ENCODE measurements around the gene RTL9. TPM values are rescaled to one million over a fixed set of nuclear protein-coding genes. Genes with fewer than 3 reads are reported as not detected.

Gene RTL9
- total and polyA plus RNA-seq, 2 donors, result 0.05 to 0.09 TPM

DNA sequence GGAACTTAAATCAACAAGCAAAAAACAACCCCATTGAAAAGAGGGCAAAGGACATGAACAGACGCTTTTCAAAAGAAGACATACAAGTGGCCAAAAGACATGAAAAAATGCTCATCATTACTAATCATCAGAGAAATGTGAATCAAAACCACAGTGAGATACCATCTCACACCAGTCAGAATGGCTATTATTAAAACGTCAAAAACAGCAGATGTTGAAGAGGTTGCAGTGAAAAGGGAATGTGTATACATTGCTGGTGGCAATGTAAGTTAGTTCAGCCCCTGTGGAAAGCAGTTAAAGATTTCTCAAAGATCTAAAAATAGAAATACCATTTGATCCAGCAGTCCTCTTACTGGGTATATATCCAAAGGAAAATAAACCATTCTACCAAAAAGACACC, 22.6 kb downstream of the RTL9 start:
- Histone ChIP-seq H3K27me3 (ENCODE audit: control insufficient read depth in 2 of 2, insufficient read depth in 1 of 2, low read length in 1 of 2) (no peaks in the 10 kb centered on the region), H3K27ac (ENCODE audit: low read depth in 1 of 2, low read length in 1 of 2) (no peak overlapping the region), H3K9me3 (ENCODE audit: control insufficient read depth in 2 of 2, insufficient read depth in 1 of 2, low read length in 1 of 2) (no peaks in the 10 kb centered on the region), H3K36me3 (ENCODE audit: control insufficient read depth in 2 of 2, insufficient read depth in 2 of 2, low read length in 1 of 2) (no peaks in the 10 kb centered on the region), H3K4me1 (ENCODE audit: control insufficient read depth in 2 of 2, insufficient read depth in 2 of 2, low read length in 2 of 2) (no peaks in the 10 kb centered on the region), H3K4me3 (ENCODE audit: low read length in 2 of 2) (no peak overlapping the region)
- no peak for DNase-seq (ENCODE audit: low read depth in 6 of 9, low spot score in 9 of 9)
- WGBS, result 90% methylated on average over 2 of the region's 2 CpGs

DNA sequence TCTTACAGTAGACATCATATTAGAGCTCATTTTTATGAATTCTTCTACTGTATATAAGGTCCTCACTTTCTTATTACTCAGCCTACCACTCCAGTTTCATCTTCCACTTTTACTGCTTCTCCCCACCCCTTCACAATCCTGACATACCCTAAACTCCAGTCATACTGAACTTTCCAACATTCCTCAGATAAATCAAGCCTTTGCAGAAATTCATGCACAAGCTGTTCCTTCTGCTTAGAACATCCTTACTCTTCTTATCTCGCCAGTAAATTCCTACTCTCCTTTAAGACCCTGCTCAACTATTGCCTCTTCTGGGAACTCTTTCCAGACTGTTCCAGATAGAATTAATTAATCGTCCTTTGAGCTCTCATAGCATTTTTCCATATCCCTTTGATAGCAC, 24.8 kb downstream of the RTL9 start:
- no peak overlapping the region for H3K4me3 ChIP-seq (ENCODE audit: low read length in 2 of 2)
- H3K36me3 ChIP-seq (ENCODE audit: control insufficient read depth in 2 of 2, insufficient read depth in 2 of 2, low read length in 1 of 2), result no peaks in the 10 kb centered on the region
- 98% methylated on average over 2 of the region's 2 CpGs for WGBS
- H3K9me3 ChIP-seq (ENCODE audit: control insufficient read depth in 2 of 2, insufficient read depth in 1 of 2, low read length in 1 of 2), result no peaks in the 10 kb centered on the region
- no peak overlapping the region for H3K27ac ChIP-seq (ENCODE audit: low read depth in 1 of 2, low read length in 1 of 2)
- DNase-seq (ENCODE audit: low read depth in 6 of 9, low spot score in 9 of 9), result no peak
- H3K4me1 ChIP-seq (ENCODE audit: control insufficient read depth in 2 of 2, insufficient read depth in 2 of 2, low read length in 2 of 2), result no peaks in the 10 kb centered on the region
- H3K27me3 ChIP-seq (ENCODE audit: control insufficient read depth in 2 of 2, insufficient read depth in 1 of 2, low read length in 1 of 2), result no peaks in the 10 kb centered on the region

DNA sequence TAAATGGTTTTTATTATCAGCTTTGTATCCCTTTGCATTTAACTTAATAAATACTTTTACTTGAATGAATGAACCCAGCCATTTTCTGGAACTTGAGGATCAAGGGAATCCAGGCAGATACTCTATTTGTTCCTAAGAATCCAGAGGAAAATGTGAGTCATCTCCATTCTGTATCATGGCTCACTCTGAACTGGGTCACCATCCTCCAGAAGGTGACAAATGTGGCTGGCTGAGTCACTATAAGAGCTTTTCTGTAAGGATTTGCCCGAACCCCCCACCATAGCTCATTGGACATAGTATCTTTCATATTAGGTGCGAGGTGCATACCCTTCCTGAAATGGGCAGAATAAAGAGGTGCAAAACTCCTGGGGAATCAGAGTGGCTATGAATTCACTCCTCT, 25.8 kb downstream of the RTL9 start:
- H3K36me3 ChIP-seq (ENCODE audit: control insufficient read depth in 2 of 2, insufficient read depth in 2 of 2, low read length in 1 of 2), result no peaks in the 10 kb centered on the region
- no peak overlapping the region for H3K27ac ChIP-seq (ENCODE audit: low read depth in 1 of 2, low read length in 1 of 2)
- H3K4me1 ChIP-seq (ENCODE audit: control insufficient read depth in 2 of 2, insufficient read depth in 2 of 2, low read length in 2 of 2), result no peaks in the 10 kb centered on the region
- H3K4me3 ChIP-seq (ENCODE audit: low read length in 2 of 2), result no peak overlapping the region
- 97% methylated on average over 2 of the region's 2 CpGs for WGBS
- DNase-seq (ENCODE audit: low read depth in 6 of 9, low spot score in 9 of 9), result no peak
- no peaks in the 10 kb centered on the region for H3K9me3 ChIP-seq (ENCODE audit: control insufficient read depth in 2 of 2, insufficient read depth in 1 of 2, low read length in 1 of 2)
- H3K27me3 ChIP-seq (ENCODE audit: control insufficient read depth in 2 of 2, insufficient read depth in 1 of 2, low read length in 1 of 2), result no peaks in the 10 kb centered on the region

DNA sequence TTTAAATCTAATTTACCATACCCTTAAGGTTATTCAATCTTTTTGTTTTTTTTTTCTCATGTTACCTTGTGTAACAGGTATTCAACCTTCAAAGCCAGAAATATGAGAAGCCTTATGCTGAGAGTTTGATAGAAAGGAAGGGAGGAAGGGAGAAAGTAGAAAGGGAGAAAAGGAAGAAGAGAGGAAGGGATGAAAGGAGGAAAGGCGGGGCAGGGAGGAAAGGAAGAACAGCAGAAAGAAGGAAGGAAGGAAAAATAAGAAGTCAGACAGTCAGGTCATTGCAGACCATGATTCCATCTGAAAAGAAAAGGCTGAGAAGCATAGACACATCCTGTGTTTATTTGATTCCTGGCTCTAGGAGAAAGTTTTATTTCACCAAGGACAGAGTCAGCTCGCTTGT, 30.9 kb downstream of the RTL9 start:
- no peaks in the 10 kb centered on the region for H3K9me3 ChIP-seq (ENCODE audit: control insufficient read depth in 2 of 2, insufficient read depth in 1 of 2, low read length in 1 of 2)
- no peaks in the 10 kb centered on the region for H3K27me3 ChIP-seq (ENCODE audit: control insufficient read depth in 2 of 2, insufficient read depth in 1 of 2, low read length in 1 of 2)
- H3K27ac ChIP-seq (ENCODE audit: low read depth in 1 of 2, low read length in 1 of 2), result no peak overlapping the region
- H3K36me3 ChIP-seq (ENCODE audit: control insufficient read depth in 2 of 2, insufficient read depth in 2 of 2, low read length in 1 of 2), result no peaks in the 10 kb centered on the region
- H3K4me3 ChIP-seq (ENCODE audit: low read length in 2 of 2), result no peak overlapping the region
- DNase-seq (ENCODE audit: low read depth in 6 of 9, low spot score in 9 of 9), result no peak
- 99% methylated on average over 2 of the region's 2 CpGs for WGBS
- no peaks in the 10 kb centered on the region for H3K4me1 ChIP-seq (ENCODE audit: control insufficient read depth in 2 of 2, insufficient read depth in 2 of 2, low read length in 2 of 2)

DNA sequence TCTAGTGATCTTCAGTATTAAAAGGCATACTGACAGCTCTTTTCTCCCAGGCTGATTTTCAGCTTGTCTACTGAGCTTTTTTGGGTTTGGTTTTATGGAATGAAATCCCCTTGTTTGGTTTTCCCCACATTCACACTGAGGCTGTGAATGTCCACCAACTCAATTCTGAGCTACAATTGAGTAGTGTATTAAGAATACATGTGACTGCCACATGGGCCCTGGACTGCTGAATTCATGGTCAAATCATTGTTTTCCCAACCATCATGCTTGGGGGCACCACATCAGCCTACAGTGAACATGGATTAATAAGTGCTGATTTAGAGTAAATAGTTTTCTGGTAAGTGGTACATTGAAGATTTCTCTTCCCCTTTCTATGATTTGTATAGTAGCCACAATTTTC, 32.4 kb downstream of the RTL9 start:
- Histone ChIP-seq H3K4me3 (ENCODE audit: low read length in 2 of 2) (no peak overlapping the region), H3K4me1 (ENCODE audit: control insufficient read depth in 2 of 2, insufficient read depth in 2 of 2, low read length in 2 of 2) (no peaks in the 10 kb centered on the region), H3K9me3 (ENCODE audit: control insufficient read depth in 2 of 2, insufficient read depth in 1 of 2, low read length in 1 of 2) (no peaks in the 10 kb centered on the region), H3K36me3 (ENCODE audit: control insufficient read depth in 2 of 2, insufficient read depth in 2 of 2, low read length in 1 of 2) (no peaks in the 10 kb centered on the region), H3K27ac (ENCODE audit: low read depth in 1 of 2, low read length in 1 of 2) (no peak overlapping the region), H3K27me3 (ENCODE audit: control insufficient read depth in 2 of 2, insufficient read depth in 1 of 2, low read length in 1 of 2) (no peaks in the 10 kb centered on the region)
- no peak for DNase-seq (ENCODE audit: low read depth in 6 of 9, low spot score in 9 of 9)

DNA sequence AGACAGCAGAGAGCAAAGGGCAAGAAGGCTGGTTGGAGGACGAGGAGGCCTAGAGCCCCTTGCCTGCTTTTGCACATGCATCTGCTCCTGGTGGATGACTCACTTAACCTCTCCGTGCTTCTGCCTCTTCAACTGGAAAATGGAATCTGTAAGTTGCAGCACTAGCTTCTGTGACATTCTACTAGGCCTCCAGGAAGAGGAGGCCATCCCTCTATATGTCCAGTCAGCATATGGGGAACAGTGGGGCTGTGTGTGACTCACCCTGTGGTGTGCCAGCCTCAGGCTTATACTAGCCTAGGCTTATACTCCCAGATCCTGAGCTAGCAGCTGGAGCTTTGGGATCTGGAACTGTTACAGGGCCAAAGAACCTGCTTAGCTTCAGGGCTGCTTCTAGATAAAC, 36.0 kb downstream of the RTL9 start:
- Histone ChIP-seq H3K4me1 (ENCODE audit: control insufficient read depth in 2 of 2, insufficient read depth in 2 of 2, low read length in 2 of 2) (no peaks in the 10 kb centered on the region), H3K27ac (ENCODE audit: low read depth in 1 of 2, low read length in 1 of 2) (no peak overlapping the region), H3K36me3 (ENCODE audit: control insufficient read depth in 2 of 2, insufficient read depth in 2 of 2, low read length in 1 of 2) (no peaks in the 10 kb centered on the region), H3K9me3 (ENCODE audit: control insufficient read depth in 2 of 2, insufficient read depth in 1 of 2, low read length in 1 of 2) (no peaks in the 10 kb centered on the region), H3K27me3 (ENCODE audit: control insufficient read depth in 2 of 2, insufficient read depth in 1 of 2, low read length in 1 of 2) (no peaks in the 10 kb centered on the region), H3K4me3 (ENCODE audit: low read length in 2 of 2) (no peak overlapping the region)
- no peak for DNase-seq (ENCODE audit: low read depth in 6 of 9, low spot score in 9 of 9)
- 100% methylated on average over 2 of the region's 2 CpGs for WGBS

DNA sequence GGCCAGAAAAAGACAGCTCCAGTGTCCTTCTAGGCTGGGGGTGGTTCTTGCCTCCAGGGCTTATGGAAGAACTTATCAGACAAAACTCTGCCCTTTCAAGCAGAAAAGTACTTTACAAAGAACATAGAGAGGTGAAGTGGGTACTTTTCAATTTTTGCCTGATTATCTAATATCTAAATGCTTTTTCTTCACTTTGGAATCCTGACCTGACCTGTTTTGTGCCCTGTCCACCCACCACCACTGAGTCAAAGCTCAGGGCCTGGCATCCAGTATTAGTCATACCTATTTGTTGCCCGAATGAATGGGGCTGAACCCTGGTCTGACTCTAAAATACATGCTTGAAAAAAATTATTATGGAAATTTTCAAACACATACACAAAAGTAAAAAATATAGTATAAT, 37.2 kb downstream of the RTL9 start:
- Histone ChIP-seq H3K27ac (ENCODE audit: low read depth in 1 of 2, low read length in 1 of 2) (no peak overlapping the region), H3K9me3 (ENCODE audit: control insufficient read depth in 2 of 2, insufficient read depth in 1 of 2, low read length in 1 of 2) (no peaks in the 10 kb centered on the region), H3K4me3 (ENCODE audit: low read length in 2 of 2) (no peak overlapping the region), H3K4me1 (ENCODE audit: control insufficient read depth in 2 of 2, insufficient read depth in 2 of 2, low read length in 2 of 2) (no peaks in the 10 kb centered on the region), H3K36me3 (ENCODE audit: control insufficient read depth in 2 of 2, insufficient read depth in 2 of 2, low read length in 1 of 2) (no peaks in the 10 kb centered on the region), H3K27me3 (ENCODE audit: control insufficient read depth in 2 of 2, insufficient read depth in 1 of 2, low read length in 1 of 2) (no peaks in the 10 kb centered on the region)
- DNase-seq (ENCODE audit: low read depth in 6 of 9, low spot score in 9 of 9), result no peak
- WGBS, result 100% methylated on average over 1 of the region's 1 CpG

DNA sequence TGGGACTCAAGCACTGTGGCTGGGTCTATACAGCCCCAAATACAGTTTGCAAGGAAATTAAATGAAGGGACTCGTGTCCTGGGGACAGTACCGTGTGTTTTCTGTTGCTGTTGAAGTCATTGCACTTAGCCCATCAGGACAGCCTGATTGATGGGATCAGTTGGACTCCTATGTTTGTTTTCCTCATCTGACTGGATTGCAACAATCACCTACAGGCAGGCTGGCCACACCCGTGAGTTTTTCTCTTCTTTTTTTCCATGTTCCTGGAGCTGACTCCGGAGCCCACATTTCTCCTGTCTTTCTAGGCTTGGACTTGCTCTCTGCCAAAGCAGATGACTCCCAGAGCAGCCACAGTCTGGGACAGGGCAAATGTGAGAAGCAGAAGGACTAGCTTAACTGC, 38.1 kb downstream of the RTL9 start:
- H3K27ac ChIP-seq (ENCODE audit: low read depth in 1 of 2, low read length in 1 of 2), result no peak overlapping the region
- no peak overlapping the region for H3K4me3 ChIP-seq (ENCODE audit: low read length in 2 of 2)
- H3K27me3 ChIP-seq (ENCODE audit: control insufficient read depth in 2 of 2, insufficient read depth in 1 of 2, low read length in 1 of 2), result no peaks in the 10 kb centered on the region
- no peaks in the 10 kb centered on the region for H3K4me1 ChIP-seq (ENCODE audit: control insufficient read depth in 2 of 2, insufficient read depth in 2 of 2, low read length in 2 of 2)
- WGBS, result 97% methylated on average over 4 of the region's 4 CpGs
- H3K36me3 ChIP-seq (ENCODE audit: control insufficient read depth in 2 of 2, insufficient read depth in 2 of 2, low read length in 1 of 2), result no peaks in the 10 kb centered on the region
- H3K9me3 ChIP-seq (ENCODE audit: control insufficient read depth in 2 of 2, insufficient read depth in 1 of 2, low read length in 1 of 2), result no peaks in the 10 kb centered on the region
- DNase-seq (ENCODE audit: low read depth in 6 of 9, low spot score in 9 of 9), result no peak

DNA sequence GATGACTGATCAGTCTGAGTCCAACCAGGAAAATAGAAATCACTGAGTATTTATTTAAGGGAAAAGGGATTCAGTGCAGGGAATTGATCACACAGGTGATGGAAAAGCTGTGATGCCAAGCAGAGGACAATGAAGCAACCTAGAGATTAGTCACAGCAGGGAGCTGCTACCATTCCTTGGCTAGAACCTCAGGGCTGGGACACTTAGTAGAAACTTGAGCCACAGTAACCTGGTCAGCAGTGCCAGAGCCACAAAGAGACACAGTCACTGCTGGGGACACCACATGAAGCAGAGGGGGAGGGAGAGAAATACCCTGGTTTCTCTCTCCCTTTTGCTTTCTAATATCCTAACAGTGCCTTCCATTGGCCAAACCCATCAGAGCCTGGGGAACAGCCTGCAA, 38.7 kb downstream of the RTL9 start:
- Histone ChIP-seq H3K36me3 (ENCODE audit: control insufficient read depth in 2 of 2, insufficient read depth in 2 of 2, low read length in 1 of 2) (no peaks in the 10 kb centered on the region), H3K4me1 (ENCODE audit: control insufficient read depth in 2 of 2, insufficient read depth in 2 of 2, low read length in 2 of 2) (no peaks in the 10 kb centered on the region), H3K27me3 (ENCODE audit: control insufficient read depth in 2 of 2, insufficient read depth in 1 of 2, low read length in 1 of 2) (no peaks in the 10 kb centered on the region), H3K9me3 (ENCODE audit: control insufficient read depth in 2 of 2, insufficient read depth in 1 of 2, low read length in 1 of 2) (no peaks in the 10 kb centered on the region), H3K4me3 (ENCODE audit: low read length in 2 of 2) (no peak overlapping the region), H3K27ac (ENCODE audit: low read depth in 1 of 2, low read length in 1 of 2) (no peak overlapping the region)
- DNase-seq (ENCODE audit: low read depth in 6 of 9, low spot score in 9 of 9), result no peak

DNA sequence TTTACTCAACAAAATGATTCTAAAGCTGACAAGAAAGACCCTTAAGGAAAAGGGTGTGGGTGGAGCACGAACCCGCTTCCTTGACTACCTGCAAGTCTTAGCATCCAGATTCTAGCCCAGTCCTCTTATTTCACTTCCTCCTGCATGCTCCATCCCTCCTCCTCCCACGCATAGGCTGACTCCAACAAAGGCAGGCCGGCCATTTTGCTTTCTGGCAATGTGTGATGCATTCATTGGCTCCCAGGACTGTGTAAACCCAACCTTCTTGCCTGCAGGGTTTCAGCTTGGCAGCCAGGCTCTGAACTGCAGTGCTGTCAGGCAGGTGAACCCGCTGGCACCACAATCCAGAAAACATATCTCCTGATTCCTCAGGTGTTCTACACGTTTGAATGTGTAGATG, 39.3 kb downstream of the RTL9 start:
- 91% methylated on average over 6 of the region's 6 CpGs for WGBS
- no peak for DNase-seq (ENCODE audit: low read depth in 6 of 9, low spot score in 9 of 9)
- H3K27me3 ChIP-seq (ENCODE audit: control insufficient read depth in 2 of 2, insufficient read depth in 1 of 2, low read length in 1 of 2), result no peaks in the 10 kb centered on the region
- H3K4me1 ChIP-seq (ENCODE audit: control insufficient read depth in 2 of 2, insufficient read depth in 2 of 2, low read length in 2 of 2), result no peaks in the 10 kb centered on the region
- no peak overlapping the region for H3K27ac ChIP-seq (ENCODE audit: low read depth in 1 of 2, low read length in 1 of 2)
- H3K4me3 ChIP-seq (ENCODE audit: low read length in 2 of 2), result no peak overlapping the region
- H3K36me3 ChIP-seq (ENCODE audit: control insufficient read depth in 2 of 2, insufficient read depth in 2 of 2, low read length in 1 of 2), result no peaks in the 10 kb centered on the region
- H3K9me3 ChIP-seq (ENCODE audit: control insufficient read depth in 2 of 2, insufficient read depth in 1 of 2, low read length in 1 of 2), result no peaks in the 10 kb centered on the region

Data from thymus (tissue), 11 donors.